Activated CD4-positive, alpha-beta T cell treated with anti-CD3 and anti-CD28 coated beads, Interleukin-10, Interleukin-2, amounts not matched to agents 100 ng/mL and 50 ng/mL, durations not matched to agents 16 hours and 8 hours (primary cell): ENCODE data around the gene ITGA11.
A peak's percentile ranks its signal among the peaks of the same experiment; 100 is the strongest.
"Not testable (repeated sequence)": the region's sequence is repeated elsewhere in the genome, so short reads cannot be mapped to it uniquely, and the experiment has no call there.

Source experiments
- DNase-seq: peaks from one replicate; pipeline ENCODE4 v3.0.0-alpha.2; 2020

ITGA11 gene

DNA sequence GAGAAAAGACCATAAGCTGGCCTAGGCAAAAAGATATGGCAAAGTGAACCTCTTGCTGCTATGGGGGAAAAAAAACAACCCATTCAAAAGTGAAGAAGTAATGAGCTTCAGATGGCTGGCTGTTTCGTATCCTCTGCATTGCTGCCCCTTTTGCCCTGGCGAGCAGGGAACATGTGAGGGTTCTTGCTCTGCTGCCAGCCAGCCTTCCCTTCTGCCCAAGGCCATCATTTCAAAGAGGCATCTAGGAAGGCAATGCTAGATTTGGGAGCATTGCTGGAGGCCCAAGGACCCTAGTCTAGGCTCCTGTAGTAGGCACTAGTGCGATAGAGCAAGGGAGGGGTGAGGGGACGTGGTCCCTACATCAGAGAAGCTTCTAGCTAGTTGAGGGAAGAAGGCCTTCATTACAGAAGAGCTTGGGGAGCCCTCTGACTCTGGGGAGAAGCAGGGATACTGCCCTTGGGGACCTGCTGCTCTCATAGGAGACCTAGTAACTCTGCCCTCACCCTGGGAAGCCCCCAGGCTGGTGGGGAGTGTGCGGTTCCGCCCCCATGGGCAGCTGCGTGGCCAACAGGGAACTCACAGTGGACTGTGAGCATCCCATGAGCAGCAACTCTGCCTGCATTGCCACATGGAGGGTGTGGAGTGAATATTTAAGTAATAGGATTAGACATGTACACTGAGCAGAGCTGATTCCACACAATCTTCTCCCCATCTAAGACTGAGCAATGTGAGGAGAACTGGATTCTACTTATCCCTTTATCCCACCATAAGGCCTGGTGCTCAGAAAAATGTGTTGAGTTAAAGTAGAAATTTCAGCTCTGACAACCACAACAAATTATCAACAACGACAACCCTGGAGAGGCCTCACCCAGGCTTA lies 21.3 kb downstream of the ITGA11 start:
- no peak for DNase-seq

DNA sequence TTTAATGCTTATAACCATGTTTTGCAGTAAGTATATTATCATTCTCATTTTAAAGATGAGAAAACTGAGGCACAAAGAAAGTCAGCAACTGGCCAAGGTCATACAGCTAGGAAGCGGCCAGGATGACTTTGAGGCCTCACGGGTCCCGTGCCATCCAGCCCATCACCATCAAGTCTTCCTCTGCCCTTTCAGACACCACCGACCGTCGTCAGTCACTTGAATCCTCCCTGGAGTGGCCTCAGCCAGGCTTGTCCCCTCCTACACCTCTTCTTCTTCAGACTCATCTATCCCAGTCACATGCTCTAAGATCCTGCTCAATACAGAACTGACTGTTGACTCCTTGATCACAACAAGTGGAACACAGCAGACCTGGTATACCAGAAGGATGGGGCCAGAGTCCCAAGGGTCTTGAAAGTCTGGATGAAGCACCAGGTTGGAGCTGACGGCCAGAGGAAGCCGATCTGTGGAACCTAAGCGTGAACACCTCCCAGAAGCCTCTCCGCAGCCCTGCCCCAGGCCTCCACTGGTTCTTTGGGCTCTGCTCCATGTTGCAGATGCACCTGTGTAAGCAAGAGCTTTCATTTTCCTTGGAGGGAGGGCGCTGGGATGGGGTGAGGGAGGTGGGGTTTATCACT lies 22.1 kb downstream of the ITGA11 start:
- DNase-seq, result no peak

DNA sequence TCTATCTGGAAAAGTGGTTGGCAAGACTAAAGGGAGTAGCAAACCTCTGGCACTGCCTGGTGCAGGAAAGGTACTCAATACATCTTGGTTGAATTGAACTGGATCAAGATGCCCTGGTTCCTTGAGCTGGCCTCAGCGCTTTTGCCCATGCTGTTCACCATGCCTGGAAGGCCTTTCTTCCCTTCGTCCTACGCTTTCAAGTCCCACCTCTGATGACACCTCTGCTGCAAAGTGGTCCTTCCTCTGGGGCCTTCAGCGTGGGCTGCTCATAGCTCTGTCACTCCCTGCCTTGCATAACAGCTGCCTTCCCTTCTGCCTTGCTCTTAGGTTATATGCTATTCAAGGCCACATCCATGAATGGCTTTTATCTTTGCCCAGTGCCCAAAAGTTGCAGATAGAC lies 23.0 kb downstream of the ITGA11 start:
- DNase-seq, result no peak

DNA sequence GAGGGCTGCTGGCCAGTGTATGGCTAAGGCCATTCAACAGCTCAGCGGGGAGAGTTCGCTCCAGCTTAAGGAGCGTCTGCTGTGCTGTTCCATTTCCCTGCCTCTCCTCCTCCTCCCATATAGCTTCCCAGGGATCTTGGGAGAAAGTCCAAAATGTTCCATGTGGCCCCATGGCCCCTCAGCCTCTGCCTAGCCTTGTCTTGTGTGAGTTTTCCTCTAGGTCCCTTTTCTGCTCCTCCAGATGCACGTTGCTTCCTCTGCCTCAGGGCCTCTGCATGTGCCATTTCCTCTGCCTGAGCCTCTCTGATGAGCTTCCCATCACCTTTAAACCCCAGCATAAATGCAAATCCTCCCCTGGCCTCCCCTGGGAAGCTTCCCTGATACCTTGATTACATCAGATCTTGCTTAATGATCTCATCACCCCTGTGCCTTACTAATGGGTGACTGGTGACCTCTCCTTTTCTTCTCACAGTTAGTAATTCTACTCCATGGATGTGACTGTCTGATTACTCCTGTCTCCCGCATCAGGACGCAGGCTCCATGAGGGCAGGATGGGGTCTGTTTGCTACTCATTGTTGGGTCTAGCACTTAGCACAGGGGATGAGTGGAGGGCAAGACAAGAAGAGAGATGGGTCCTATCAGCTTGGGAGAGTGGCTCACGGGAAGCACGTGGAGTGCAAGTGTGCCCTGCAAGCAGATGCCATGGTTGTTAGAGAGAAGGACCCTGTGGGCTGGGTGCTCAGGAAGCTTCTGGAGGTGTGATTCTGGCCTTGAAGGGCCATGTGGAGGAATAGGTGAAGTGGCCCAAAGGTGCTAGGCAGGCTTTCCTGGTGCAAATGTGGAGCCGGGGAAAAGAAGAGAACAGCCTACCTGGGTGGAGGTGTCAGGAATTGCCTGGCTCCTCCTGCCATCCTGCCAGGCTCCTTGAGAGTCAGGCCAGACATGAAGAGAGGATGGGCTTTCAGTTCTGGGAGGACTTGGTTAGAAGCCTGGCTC lies 23.8 kb downstream of the ITGA11 start:
- DNase-seq, result no peak

- DNase-seq, result no peak
These were observed 24.6 kb downstream of the ITGA11 start for GRCh38 chr15:68407141-68407885.

DNA sequence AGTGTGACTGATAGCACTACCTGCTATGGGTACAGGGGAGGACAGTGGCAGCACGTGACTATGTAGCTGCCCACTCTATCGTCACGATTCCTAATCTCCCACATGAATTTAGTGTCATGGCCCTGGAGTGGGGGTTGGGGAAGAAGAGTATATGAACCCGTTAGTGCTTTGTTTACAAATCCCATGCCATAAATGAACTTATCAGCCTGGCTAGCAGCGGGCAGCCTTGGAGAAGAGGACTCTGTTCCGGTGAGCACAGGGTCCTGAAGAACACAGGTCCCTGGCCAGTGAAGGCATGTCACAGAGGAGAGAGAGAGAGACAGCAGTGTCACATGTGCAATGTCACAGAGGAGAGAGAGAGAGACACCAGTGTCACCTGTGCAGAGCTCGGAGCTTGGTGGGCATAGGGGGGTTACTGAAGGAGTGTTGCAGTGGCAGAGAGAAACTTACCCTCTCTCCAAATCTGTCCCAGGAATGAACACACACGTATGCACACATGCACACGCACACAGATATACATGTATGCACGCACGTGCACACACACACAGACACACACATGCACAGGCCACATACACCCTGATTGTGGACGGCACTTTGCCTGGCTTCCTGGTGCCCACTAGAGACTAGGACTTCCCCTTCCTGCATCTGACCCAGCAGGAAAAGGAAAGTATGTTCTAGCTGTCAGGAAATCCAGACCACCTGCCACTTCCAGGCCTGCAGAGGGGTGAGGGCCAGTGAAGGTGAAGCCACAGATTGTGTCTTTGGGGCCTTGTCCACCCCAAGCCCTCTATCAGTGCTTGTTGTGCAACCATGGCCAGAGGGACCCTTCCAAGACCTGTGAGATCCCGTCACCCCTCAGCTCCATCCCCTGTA lies 26.3 kb downstream of the ITGA11 start:
- DNase-seq, result no peak

- no peak for DNase-seq
These were observed 27.7 kb downstream of the ITGA11 start for GRCh38 chr15:68404056-68404798.

DNA sequence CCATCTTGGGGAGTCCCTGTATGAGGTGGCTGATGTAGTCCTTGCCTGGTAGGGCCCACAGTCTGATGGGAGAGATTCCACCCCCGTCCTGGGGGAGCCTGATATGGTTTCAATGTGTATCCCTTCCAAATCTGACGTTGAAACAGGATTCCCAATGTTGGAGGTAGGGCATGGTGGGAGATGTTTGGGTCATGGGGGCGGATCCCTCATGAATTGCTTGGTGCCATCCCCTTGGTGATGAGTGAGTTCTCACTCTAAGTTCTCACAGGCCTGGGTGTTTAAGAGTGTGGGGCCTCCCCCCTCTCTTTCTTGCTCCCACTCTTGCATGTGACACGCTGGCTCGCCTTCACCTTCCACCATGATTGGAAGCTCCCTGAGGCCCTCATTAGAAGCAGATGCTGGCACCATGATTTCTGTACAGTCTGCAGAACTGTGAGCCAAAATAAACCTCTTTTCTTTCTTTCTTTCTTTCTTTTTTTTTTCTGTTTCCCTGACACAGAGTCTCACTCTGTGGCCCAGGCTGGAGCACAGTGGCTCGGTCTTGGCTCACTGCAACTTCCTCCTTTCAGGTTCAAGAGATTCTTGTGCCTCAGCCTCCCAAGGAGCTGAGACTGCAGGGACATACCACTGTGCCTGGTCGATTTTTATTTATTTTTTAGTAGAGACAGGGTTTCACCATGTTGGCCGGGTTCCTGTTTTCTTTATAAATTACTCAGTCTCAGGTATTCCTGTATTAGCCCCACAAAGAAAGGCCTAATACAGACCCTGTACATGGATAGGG lies 28.6 kb downstream of the ITGA11 start:
- no peak for DNase-seq

GRCh38 chr15:68402432-68403160 lies 29.4 kb downstream of the ITGA11 start:
- no peak for DNase-seq

DNA sequence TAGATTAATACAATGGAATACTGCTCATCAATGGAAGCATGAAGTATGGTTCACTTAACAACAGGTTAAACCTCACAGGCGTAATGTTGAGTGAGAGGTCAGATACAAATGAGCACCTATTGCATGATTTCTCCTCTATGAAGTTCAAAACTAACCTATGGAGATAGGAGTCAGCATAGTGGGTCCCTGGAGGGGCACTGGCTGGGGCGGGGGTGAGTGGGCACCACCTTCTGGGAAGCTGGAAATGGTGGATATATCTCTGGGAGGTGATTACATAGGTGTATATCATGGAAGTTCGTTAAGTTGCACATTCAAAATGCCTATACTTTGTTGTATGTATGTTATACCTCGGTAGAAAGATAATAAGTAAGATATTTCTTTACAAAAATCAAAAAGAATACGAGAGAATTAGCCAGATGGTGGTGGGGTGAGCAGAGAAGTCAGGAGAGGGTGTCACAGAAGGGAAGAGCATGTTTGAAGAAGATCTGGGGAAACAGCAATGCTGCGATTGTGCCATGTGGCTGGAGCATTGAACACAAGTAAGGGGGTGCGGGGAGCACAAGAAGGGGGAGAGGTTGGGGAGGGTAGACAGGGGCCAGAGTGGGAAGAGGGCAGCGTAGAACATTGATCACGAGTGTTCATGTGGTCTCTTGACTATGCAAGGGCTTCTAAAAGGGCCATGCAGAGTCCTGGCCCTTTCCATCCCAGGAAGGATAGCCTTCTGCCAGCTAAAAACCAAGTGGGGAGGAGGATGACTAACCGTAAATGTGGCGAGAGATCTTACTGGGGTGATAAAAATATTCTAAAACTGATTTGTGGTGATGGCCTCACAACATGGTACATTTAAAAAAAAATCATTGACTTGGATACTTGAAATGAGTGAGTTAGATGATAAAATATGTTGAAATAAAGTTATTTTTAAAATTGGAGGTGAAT lies 30.2 kb downstream of the ITGA11 start:
- DNase-seq, result no peak

DNA sequence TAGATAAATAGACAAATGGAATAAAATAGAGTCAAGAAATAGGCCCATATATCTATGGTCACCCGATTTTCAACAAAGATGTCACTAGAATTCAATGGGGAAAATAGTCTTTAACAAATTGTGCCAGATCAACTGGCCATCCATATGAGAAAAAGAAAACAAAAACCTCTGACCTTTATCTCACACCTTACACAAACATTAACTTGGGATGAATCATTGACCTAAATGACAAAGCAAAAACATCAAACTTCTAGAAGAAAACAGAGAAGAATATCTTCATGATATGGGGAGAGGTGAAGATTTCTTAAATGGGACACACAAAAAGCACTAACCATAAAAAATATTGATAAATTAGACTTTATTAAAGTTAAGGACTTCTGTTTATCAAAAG lies 31.9 kb downstream of the ITGA11 start:
- no peak for DNase-seq

GRCh38 chr15:68399096-68400065 lies 32.6 kb downstream of the ITGA11 start:
- DNase-seq, result no peak

DNA sequence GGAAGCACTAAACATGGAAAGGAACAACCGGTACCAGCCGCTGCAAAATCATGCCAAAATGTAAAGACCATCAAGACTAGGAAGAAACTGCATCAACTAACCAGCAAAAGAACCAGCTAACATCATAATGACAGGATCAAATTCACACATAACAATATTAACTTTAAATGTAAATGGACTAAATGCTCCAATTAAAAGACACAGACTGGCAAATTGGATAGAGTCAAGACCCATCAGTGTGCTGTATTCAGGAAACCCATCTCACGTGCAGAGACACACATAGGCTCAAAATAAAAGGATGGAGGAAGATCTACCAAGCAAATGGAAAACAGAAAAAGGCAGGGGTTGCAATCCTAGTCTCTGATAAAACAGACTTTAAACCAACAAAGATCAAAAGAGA lies 34.0 kb downstream of the ITGA11 start:
- not testable (repeated sequence) for DNase-seq

DNA sequence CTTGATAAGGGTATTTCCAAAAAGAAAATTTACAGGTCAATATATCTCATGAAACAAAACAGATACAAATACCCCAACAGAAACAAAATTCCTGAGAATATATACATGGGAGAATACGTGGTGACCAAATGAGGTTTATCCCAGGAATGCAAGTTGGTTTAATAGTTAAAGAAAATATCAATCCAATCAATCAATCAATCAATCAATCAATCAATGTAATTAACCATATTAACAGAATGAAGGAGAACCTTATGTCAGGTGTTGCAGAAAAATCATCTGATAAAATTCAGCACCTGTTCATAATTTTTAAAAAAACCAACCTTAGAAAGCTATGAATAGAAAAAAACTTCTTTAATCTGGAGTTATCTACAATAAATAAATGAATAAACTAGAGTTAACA lies 35.9 kb downstream of the ITGA11 start:
- DNase-seq, result no peak

DNA sequence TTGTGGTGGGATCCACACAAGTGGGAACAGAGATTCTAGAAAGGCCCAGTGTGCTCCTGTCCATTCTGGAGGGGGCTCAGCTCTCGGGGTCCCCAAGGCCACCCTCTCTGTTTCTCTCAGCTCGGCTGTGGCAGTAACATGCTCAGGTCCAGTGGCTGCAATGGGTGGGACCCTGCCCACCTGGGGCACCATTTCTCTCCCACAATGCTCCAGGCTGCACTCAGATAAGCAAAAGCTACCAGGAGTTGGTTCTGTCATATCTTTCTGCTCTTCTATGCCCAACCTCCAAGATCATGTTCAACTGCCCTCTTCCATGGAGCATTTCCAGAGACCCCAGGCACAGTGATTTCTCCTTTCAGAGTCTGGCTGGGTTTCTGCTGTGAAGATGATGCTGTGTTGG lies 40.8 kb downstream of the ITGA11 start:
- DNase-seq, result no peak

DNA sequence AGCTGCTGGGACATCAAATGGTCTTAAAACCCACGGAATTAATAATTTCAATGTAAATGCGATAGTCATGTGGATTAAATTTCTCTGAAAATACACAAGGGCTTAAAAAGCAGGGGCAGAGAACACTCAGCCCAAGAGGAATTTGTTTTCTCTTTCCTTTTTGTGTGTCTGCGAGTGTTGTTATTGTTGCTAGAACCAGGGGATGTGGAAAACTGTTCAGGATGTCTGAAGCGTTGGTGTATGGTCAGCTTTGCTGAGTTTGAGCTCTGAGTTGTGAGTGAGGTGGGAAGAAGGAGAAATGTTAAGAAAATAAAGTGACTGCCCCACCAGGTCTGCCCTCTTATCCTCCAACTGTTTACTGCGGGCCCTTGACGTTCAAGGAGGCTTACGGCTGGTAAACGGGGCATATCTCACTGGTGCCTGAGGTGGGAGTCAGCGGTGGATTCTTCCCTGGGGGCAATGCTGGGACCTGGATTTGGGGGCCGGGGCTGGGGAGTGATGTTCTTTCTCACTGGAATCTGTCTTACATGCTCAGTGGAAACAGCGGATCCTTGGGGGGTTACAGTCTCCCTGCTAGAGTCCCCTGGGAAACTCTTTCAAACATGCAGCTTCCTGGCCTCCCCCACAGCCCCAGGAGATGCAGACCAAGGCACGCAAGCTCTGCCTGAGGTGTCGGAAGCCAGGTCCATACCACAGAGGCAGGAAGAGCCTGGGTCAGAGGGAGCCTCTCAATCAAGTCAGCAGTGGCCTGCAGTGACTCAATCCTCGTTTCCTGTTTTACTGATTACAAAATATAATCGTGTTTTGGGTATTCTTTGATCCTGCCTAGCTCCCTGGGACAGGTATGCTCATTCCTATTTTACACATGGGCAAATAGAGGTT lies 41.8 kb downstream of the ITGA11 start:
- DNase-seq, result peak; percentile 80
